ENCODE results near the gene RPL13A. TPM values are rescaled to one million over a fixed set of nuclear protein-coding genes. Genes with fewer than 3 reads are reported as not detected.

RPL13A gene
- polyA plus RNA-seq, 2 donors = 1,631 to 2,695 TPM

GRCh38 chr19:49518033-49518432, 30.6 kb downstream of the RPL13A start:
- 97 to 98% methylated on average over 3 of the region's 3 CpGs for WGBS, 2 donors
- H3K36me3 ChIP-seq (ENCODE audit: control insufficient read depth in 2 of 2, insufficient read depth in 2 of 2, low read length in 1 of 2) = no peaks in the 10 kb centered on the region
- H3K4me3 ChIP-seq (ENCODE audit: low read depth in 1 of 2, low read length in 2 of 2) = no peak overlapping the region
- H3K27ac ChIP-seq (ENCODE audit: low read depth in 2 of 2, low read length in 1 of 2) = no peak overlapping the region
- H3K27me3 ChIP-seq (ENCODE audit: control insufficient read depth in 1 of 2, insufficient read depth in 2 of 2, low read length in 2 of 2) = no peaks in the 10 kb centered on the region
- H3K4me1 ChIP-seq (ENCODE audit: control insufficient read depth in 2 of 2, insufficient read depth in 2 of 2, low read length in 1 of 2) = peaks cover 2 to 4% of the 10 kb centered on the region in 2 donors
- H3K9me3 ChIP-seq (ENCODE audit: control insufficient read depth in 2 of 2, insufficient read depth in 1 of 2, low read depth in 1 of 2, low read length in 1 of 2) = no peaks in the 10 kb centered on the region

- H3K27me3 ChIP-seq (ENCODE audit: control insufficient read depth in 1 of 2, insufficient read depth in 2 of 2, low read length in 2 of 2) = no peaks in the 10 kb centered on the region
- peaks cover 0 to 2% of the 10 kb centered on the region in 2 donors for H3K4me1 ChIP-seq (ENCODE audit: control insufficient read depth in 2 of 2, insufficient read depth in 2 of 2, low read length in 1 of 2)
- 79 to 83% methylated on average over 13 of the region's 13 CpGs for WGBS, 2 donors
- no peaks in the 10 kb centered on the region for H3K9me3 ChIP-seq (ENCODE audit: control insufficient read depth in 2 of 2, insufficient read depth in 1 of 2, low read depth in 1 of 2, low read length in 1 of 2)
- H3K4me3 ChIP-seq (ENCODE audit: low read depth in 1 of 2, low read length in 2 of 2) = no peak overlapping the region
- no peak overlapping the region for H3K27ac ChIP-seq (ENCODE audit: low read depth in 2 of 2, low read length in 1 of 2)
- peaks cover 0 to 2% of the 10 kb centered on the region in 2 donors for H3K36me3 ChIP-seq (ENCODE audit: control insufficient read depth in 2 of 2, insufficient read depth in 2 of 2, low read length in 1 of 2)
Observed at GRCh38 chr19:49520705-49521319, 33.4 kb downstream of the RPL13A start.

DNA sequence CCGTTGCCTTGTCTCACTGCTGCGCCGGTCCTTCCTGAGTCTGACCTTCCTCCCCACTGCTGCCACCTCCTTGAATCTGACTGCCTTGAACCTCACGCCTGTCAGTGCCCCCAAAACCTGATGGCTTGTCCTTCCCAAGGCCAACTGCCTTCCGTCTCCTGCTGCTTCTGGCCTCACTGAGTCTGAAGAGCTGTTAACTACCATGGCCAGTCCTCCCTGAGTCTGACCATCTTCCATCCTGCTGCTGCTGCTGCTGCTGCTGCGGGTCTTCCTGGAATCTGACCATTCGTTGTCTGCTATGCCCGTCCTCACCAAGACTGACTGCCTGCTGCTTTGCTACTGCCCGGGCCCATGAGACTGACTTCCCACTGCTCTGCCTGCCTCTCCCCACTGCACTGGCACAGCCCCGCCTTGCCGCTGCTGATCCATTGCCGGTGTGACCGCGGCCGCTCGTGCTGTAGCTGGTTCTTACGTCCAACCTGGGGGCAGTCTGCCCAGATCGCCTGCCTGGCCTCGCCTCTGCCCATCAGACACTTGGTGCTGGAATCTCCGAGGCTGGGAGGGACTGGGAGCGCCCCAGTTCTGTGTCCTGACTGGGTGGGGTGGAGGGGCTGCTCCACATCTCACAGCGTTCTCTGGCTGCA, 37.5 kb downstream of the RPL13A start:
- WGBS, 2 donors = 81 to 84% methylated on average over 22 of the region's 22 CpGs
- no peaks in the 10 kb centered on the region for H3K27me3 ChIP-seq (ENCODE audit: control insufficient read depth in 1 of 2, insufficient read depth in 2 of 2, low read length in 2 of 2)
- no peak overlapping the region for H3K4me3 ChIP-seq (ENCODE audit: low read depth in 1 of 2, low read length in 2 of 2)
- no peaks in the 10 kb centered on the region for H3K9me3 ChIP-seq (ENCODE audit: control insufficient read depth in 2 of 2, insufficient read depth in 1 of 2, low read depth in 1 of 2, low read length in 1 of 2)
- peaks cover 5 to 11% of the 10 kb centered on the region in 2 donors for H3K4me1 ChIP-seq (ENCODE audit: control insufficient read depth in 2 of 2, insufficient read depth in 2 of 2, low read length in 1 of 2)
- H3K27ac ChIP-seq (ENCODE audit: low read depth in 2 of 2, low read length in 1 of 2) = no peak overlapping the region
- peaks cover 0 to 2% of the 10 kb centered on the region in 2 donors for H3K36me3 ChIP-seq (ENCODE audit: control insufficient read depth in 2 of 2, insufficient read depth in 2 of 2, low read length in 1 of 2)

DNA sequence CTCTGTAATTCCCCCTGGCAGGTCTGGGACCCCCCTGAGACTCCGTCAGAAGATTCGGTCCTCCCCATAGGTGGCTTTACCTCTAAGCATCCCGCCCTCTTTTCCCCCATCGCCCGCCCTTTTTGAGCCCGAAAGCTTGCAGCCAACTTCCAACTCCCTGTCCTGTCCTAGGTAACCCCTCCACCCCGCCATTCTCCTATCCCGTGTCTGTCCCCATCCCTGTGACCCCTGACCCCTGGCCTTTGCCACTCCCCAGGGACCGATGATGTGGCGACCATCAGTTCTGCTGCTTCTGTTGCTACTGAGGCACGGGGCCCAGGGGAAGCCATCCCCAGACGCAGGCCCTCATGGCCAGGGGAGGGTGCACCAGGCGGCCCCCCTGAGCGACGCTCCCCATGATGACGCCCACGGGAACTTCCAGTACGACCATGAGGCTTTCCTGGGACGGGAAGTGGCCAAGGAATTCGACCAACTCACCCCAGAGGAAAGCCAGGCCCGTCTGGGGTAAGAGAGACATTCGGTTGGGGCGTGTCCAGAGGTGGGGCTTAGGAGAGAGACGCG, 40.9 kb downstream of the RPL13A start:
- Histone ChIP-seq H3K4me3 (ENCODE audit: low read depth in 1 of 2, low read length in 2 of 2) (peak overlapping the region; percentile 23 to 41), H3K9me3 (ENCODE audit: control insufficient read depth in 2 of 2, insufficient read depth in 1 of 2, low read depth in 1 of 2, low read length in 1 of 2) (no peaks in the 10 kb centered on the region), H3K27ac (ENCODE audit: low read depth in 2 of 2, low read length in 1 of 2) (no peak overlapping the region), H3K27me3 (ENCODE audit: control insufficient read depth in 1 of 2, insufficient read depth in 2 of 2, low read length in 2 of 2) (no peaks in the 10 kb centered on the region), H3K36me3 (ENCODE audit: control insufficient read depth in 2 of 2, insufficient read depth in 2 of 2, low read length in 1 of 2) (peaks cover 0 to 2% of the 10 kb centered on the region in 2 donors), H3K4me1 (ENCODE audit: control insufficient read depth in 2 of 2, insufficient read depth in 2 of 2, low read length in 1 of 2) (peaks cover 5 to 14% of the 10 kb centered on the region in 2 donors)
- WGBS, 2 donors = 54 to 58% methylated on average over 25 of the region's 25 CpGs

GRCh38 chr19:49530708-49531107, 43.3 kb downstream of the RPL13A start:
- H3K4me1 ChIP-seq (ENCODE audit: control insufficient read depth in 2 of 2, insufficient read depth in 2 of 2, low read length in 1 of 2) = peaks cover 5 to 18% of the 10 kb centered on the region in 2 donors
- H3K27ac ChIP-seq (ENCODE audit: low read depth in 2 of 2, low read length in 1 of 2) = no peak overlapping the region
- no peaks in the 10 kb centered on the region for H3K9me3 ChIP-seq (ENCODE audit: control insufficient read depth in 2 of 2, insufficient read depth in 1 of 2, low read depth in 1 of 2, low read length in 1 of 2)
- no peaks in the 10 kb centered on the region for H3K36me3 ChIP-seq (ENCODE audit: control insufficient read depth in 2 of 2, insufficient read depth in 2 of 2, low read length in 1 of 2)
- H3K4me3 ChIP-seq (ENCODE audit: low read depth in 1 of 2, low read length in 2 of 2) = no peak overlapping the region
- no peaks in the 10 kb centered on the region for H3K27me3 ChIP-seq (ENCODE audit: control insufficient read depth in 1 of 2, insufficient read depth in 2 of 2, low read length in 2 of 2)
- 93 to 94% methylated on average over 7 of the region's 7 CpGs for WGBS, 2 donors

GRCh38 chr19:49533551-49534488, 46.4 kb downstream of the RPL13A start:
- WGBS, 2 donors = 2 to 13% methylated on average over 80 to 87 of the region's 87 CpGs
- Histone ChIP-seq H3K4me1 (ENCODE audit: control insufficient read depth in 2 of 2, insufficient read depth in 2 of 2, low read length in 1 of 2) (peaks cover 0 to 9% of the 10 kb centered on the region in 2 donors), H3K9me3 (ENCODE audit: control insufficient read depth in 2 of 2, insufficient read depth in 1 of 2, low read depth in 1 of 2, low read length in 1 of 2) (no peaks in the 10 kb centered on the region), H3K27me3 (ENCODE audit: control insufficient read depth in 1 of 2, insufficient read depth in 2 of 2, low read length in 2 of 2) (no peaks in the 10 kb centered on the region), H3K4me3 (ENCODE audit: low read depth in 1 of 2, low read length in 2 of 2) (peak overlapping the region; percentile 57 to 68), H3K36me3 (ENCODE audit: control insufficient read depth in 2 of 2, insufficient read depth in 2 of 2, low read length in 1 of 2) (no peaks in the 10 kb centered on the region), H3K27ac (ENCODE audit: low read depth in 2 of 2, low read length in 1 of 2) (no peak overlapping the region)

- H3K27me3 ChIP-seq (ENCODE audit: control insufficient read depth in 1 of 2, insufficient read depth in 2 of 2, low read length in 2 of 2) = no peaks in the 10 kb centered on the region
- peaks cover 0 to 2% of the 10 kb centered on the region in 2 donors for H3K36me3 ChIP-seq (ENCODE audit: control insufficient read depth in 2 of 2, insufficient read depth in 2 of 2, low read length in 1 of 2)
- no peak overlapping the region for H3K27ac ChIP-seq (ENCODE audit: low read depth in 2 of 2, low read length in 1 of 2)
- H3K9me3 ChIP-seq (ENCODE audit: control insufficient read depth in 2 of 2, insufficient read depth in 1 of 2, low read depth in 1 of 2, low read length in 1 of 2) = no peaks in the 10 kb centered on the region
- WGBS, 2 donors = 70 to 71% methylated on average over 8 of the region's 8 CpGs
- peaks cover 0 to 9% of the 10 kb centered on the region in 2 donors for H3K4me1 ChIP-seq (ENCODE audit: control insufficient read depth in 2 of 2, insufficient read depth in 2 of 2, low read length in 1 of 2)
- H3K4me3 ChIP-seq (ENCODE audit: low read depth in 1 of 2, low read length in 2 of 2) = no peak overlapping the region
Observed at GRCh38 chr19:49534632-49535385, 47.4 kb downstream of the RPL13A start.

- Histone ChIP-seq H3K4me1 (ENCODE audit: control insufficient read depth in 2 of 2, insufficient read depth in 2 of 2, low read length in 1 of 2) (peaks cover 0 to 9% of the 10 kb centered on the region in 2 donors), H3K4me3 (ENCODE audit: low read depth in 1 of 2, low read length in 2 of 2) (no peak overlapping the region), H3K27ac (ENCODE audit: low read depth in 2 of 2, low read length in 1 of 2) (no peak overlapping the region), H3K9me3 (ENCODE audit: control insufficient read depth in 2 of 2, insufficient read depth in 1 of 2, low read depth in 1 of 2, low read length in 1 of 2) (no peaks in the 10 kb centered on the region), H3K36me3 (ENCODE audit: control insufficient read depth in 2 of 2, insufficient read depth in 2 of 2, low read length in 1 of 2) (peaks cover 0 to 2% of the 10 kb centered on the region in 2 donors), H3K27me3 (ENCODE audit: control insufficient read depth in 1 of 2, insufficient read depth in 2 of 2, low read length in 2 of 2) (no peaks in the 10 kb centered on the region)
- 93 to 94% methylated on average over 22 of the region's 22 CpGs for WGBS, 2 donors
Observed at GRCh38 chr19:49536921-49537462, 49.6 kb downstream of the RPL13A start.

Measured in esophagus (tissue), 2 donors.